GM19324 (cell line): ENCODE data around the gene HSCB.
"Not testable (repeated sequence)": the region's sequence is repeated elsewhere in the genome, so short reads cannot be mapped to it uniquely, and the experiment has no call there.

Source experiments
- ATAC-seq: cut with Tn5 transposase; IDR thresholded peaks from one replicate; pipeline ENCODE4 v1.9.1; 2021; ENCODE audit warnings: mild to moderate bottlenecking, moderate library complexity; ENCODE audit not compliant: unreplicated experiment, low FRiP score

HSCB gene

GRCh38 chr22:28783786-28784671, 42.2 kb downstream of the HSCB start:
- no peak for ATAC-seq

GRCh38 chr22:28788601-28789000, 46.8 kb downstream of the HSCB start:
- no peak for ATAC-seq

- ATAC-seq: no peak
Observed at GRCh38 chr22:28791124-28791523, 49.3 kb downstream of the HSCB start.

- ATAC-seq: no peak
Observed at GRCh38 chr22:28791841-28792490, 50.1 kb downstream of the HSCB start.

- ATAC-seq: no peak
Observed at GRCh38 chr22:28792491-28793383, 50.9 kb downstream of the HSCB start.

- no peak for ATAC-seq
Observed at GRCh38 chr22:28793976-28794584, 52.2 kb downstream of the HSCB start.

GRCh38 chr22:28795071-28795693, 53.3 kb downstream of the HSCB start:
- ATAC-seq: no peak

GRCh38 chr22:28795932-28796856, 54.4 kb downstream of the HSCB start:
- ATAC-seq: no peak

GRCh38 chr22:28798810-28799605, 57.2 kb downstream of the HSCB start:
- no peak for ATAC-seq

- ATAC-seq: peak; percentile 33
Observed at GRCh38 chr22:28799606-28800307, 57.9 kb downstream of the HSCB start.

- ATAC-seq: peak; percentile 89
Observed at GRCh38 chr22:28800308-28801041, 58.6 kb downstream of the HSCB start, which contains the start of gene XBP1. TSS of gene XBP1 (minus strand) at chr22:28800569.

- ATAC-seq: no peak
Observed at GRCh38 chr22:28801845-28802594, 60.2 kb downstream of the HSCB start.

GRCh38 chr22:28802595-28803123, 60.8 kb downstream of the HSCB start:
- ATAC-seq: no peak

GRCh38 chr22:28805426-28805825, 63.6 kb downstream of the HSCB start:
- ATAC-seq: not testable (repeated sequence)
